DMS 273 treated with DMSO at 0.1 percent for 48 hours (cell line): ENCODE results near the gene FZD2.

ENCODE experiments used
- DNase-seq: peaks from one replicate; lab custom pipeline; 2025; lab: John Stamatoyannopoulos, UW

Gene FZD2

DNA sequence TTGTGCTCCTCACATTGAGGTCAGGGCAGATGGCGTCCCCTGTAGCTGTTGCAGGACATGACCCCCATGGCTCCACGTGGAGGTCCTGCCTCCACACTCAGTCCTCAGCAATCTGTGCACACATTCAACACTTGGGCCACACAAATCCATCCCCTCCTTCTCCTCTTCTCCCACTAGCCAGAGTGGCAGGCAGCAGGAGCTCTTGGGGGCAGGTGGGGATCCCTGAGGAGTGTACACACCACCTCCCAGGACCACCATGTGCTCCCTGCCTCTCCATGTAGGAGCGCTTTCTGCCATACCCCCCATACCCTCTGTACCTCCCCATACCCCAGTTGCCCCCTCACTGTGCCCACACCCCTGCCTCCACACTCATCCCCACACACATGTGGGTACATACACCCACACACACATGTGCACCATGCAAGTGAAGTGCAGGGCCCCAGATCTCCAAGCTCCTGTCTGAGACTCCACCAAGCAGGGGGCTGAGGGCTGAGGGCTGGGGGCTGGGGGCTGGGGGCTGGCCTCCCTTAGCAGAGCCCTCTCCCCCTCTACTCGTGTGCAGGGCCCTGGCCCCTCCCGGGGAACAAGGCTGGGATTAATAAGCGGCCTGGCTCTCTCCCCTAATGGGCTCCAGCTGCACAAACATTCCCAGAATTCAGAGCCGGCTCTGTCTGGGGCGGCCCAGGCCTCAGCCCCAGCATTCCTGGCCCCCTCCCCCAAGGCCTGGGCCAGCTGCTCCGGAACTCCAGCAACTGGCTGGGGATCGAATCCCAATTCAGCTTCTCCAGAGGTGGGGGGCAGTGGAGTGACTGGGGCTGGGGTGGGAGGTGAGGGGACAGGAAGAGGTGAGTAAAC lies 50.8 kb downstream of the FZD2 start:
- peak; percentile 8 for DNase-seq

- DNase-seq: peak; percentile 19
These were observed 51.6 kb downstream of the FZD2 start for GRCh38 chr17:44608727-44609435.

GRCh38 chr17:44610331-44610730 lies 53.0 kb downstream of the FZD2 start:
- no peak for DNase-seq
